ENCODE measurements around the gene FBXO15. TPM values are rescaled to one million over a fixed set of nuclear protein-coding genes. Genes with fewer than 3 reads are reported as not detected.

Gene FBXO15
- total and polyA plus RNA-seq, 4 donors, result 5.4 to 6.5 (median 6.1) TPM

GRCh38 chr18:74183130-74183529 lies 35.5 kb upstream of the FBXO15 start:
- Histone ChIP-seq H3K27ac (ENCODE audit: low read depth, low read length) (no peak overlapping the region), H3K4me1 (ENCODE audit: control insufficient read depth, insufficient read depth, low read length) (peaks cover 11% of the 10 kb centered on the region), H3K36me3 (ENCODE audit: control insufficient read depth, insufficient read depth, low read length) (no peaks in the 10 kb centered on the region), H3K27me3 (ENCODE audit: control insufficient read depth, insufficient read depth, low read length) (no peaks in the 10 kb centered on the region), H3K4me3 (ENCODE audit: low read depth, low read length) (no peak overlapping the region), H3K9me3 (ENCODE audit: control insufficient read depth, insufficient read depth, low read length) (no peaks in the 10 kb centered on the region)
- no peak for DNase-seq (ENCODE audit: low read depth in 4 of 6, low spot score in 6 of 6)
- WGBS (ENCODE audit: insufficient coverage), result 50% methylated on average over 3 of the region's 3 CpGs

- no peak overlapping the region for H3K27ac ChIP-seq (ENCODE audit: low read depth, low read length)
- no peak for DNase-seq (ENCODE audit: low read depth in 4 of 6, low spot score in 6 of 6)
- H3K9me3 ChIP-seq (ENCODE audit: control insufficient read depth, insufficient read depth, low read length), result no peaks in the 10 kb centered on the region
- WGBS (ENCODE audit: insufficient coverage), result 93% methylated on average over 19 of the region's 19 CpGs
- no peaks in the 10 kb centered on the region for H3K27me3 ChIP-seq (ENCODE audit: control insufficient read depth, insufficient read depth, low read length)
- H3K4me1 ChIP-seq (ENCODE audit: control insufficient read depth, insufficient read depth, low read length), result peaks cover 11% of the 10 kb centered on the region
- no peaks in the 10 kb centered on the region for H3K36me3 ChIP-seq (ENCODE audit: control insufficient read depth, insufficient read depth, low read length)
- no peak overlapping the region for H3K4me3 ChIP-seq (ENCODE audit: low read depth, low read length)
Observed at GRCh38 chr18:74182335-74182734, 34.7 kb upstream of the FBXO15 start.

GRCh38 chr18:74179623-74180199 lies 32.1 kb upstream of the FBXO15 start:
- no peaks in the 10 kb centered on the region for H3K9me3 ChIP-seq (ENCODE audit: control insufficient read depth, insufficient read depth, low read length)
- no peak for DNase-seq (ENCODE audit: low read depth in 4 of 6, low spot score in 6 of 6)
- WGBS (ENCODE audit: insufficient coverage), result 83% methylated on average over 9 of the region's 10 CpGs
- no peaks in the 10 kb centered on the region for H3K36me3 ChIP-seq (ENCODE audit: control insufficient read depth, insufficient read depth, low read length)
- H3K4me3 ChIP-seq (ENCODE audit: low read depth, low read length), result no peak overlapping the region
- no peaks in the 10 kb centered on the region for H3K27me3 ChIP-seq (ENCODE audit: control insufficient read depth, insufficient read depth, low read length)
- H3K27ac ChIP-seq (ENCODE audit: low read depth, low read length), result no peak overlapping the region
- H3K4me1 ChIP-seq (ENCODE audit: control insufficient read depth, insufficient read depth, low read length), result peaks cover 11% of the 10 kb centered on the region

GRCh38 chr18:74178884-74179283 lies 31.2 kb upstream of the FBXO15 start:
- H3K27ac ChIP-seq (ENCODE audit: low read depth, low read length), result no peak overlapping the region
- 80% methylated on average over 1 of the region's 1 CpG for WGBS (ENCODE audit: insufficient coverage)

GRCh38 chr18:74175658-74176057 lies 28.0 kb upstream of the FBXO15 start:
- H3K27me3 ChIP-seq (ENCODE audit: control insufficient read depth, insufficient read depth, low read length), result no peaks in the 10 kb centered on the region
- 63% methylated on average over 3 of the region's 6 CpGs for WGBS (ENCODE audit: insufficient coverage)
- no peaks in the 10 kb centered on the region for H3K9me3 ChIP-seq (ENCODE audit: control insufficient read depth, insufficient read depth, low read length)
- no peaks in the 10 kb centered on the region for H3K4me1 ChIP-seq (ENCODE audit: control insufficient read depth, insufficient read depth, low read length)
- no peaks in the 10 kb centered on the region for H3K36me3 ChIP-seq (ENCODE audit: control insufficient read depth, insufficient read depth, low read length)
- no peak for DNase-seq (ENCODE audit: low read depth in 4 of 6, low spot score in 6 of 6)
- H3K27ac ChIP-seq (ENCODE audit: low read depth, low read length), result no peak overlapping the region
- no peak overlapping the region for H3K4me3 ChIP-seq (ENCODE audit: low read depth, low read length)

More at GRCh38 chr18:74178884-74179283, 31.2 kb upstream of the FBXO15 start:
- Histone ChIP-seq H3K4me1 (ENCODE audit: control insufficient read depth, insufficient read depth, low read length) (peaks cover 11% of the 10 kb centered on the region), H3K27me3 (ENCODE audit: control insufficient read depth, insufficient read depth, low read length) (no peaks in the 10 kb centered on the region), H3K9me3 (ENCODE audit: control insufficient read depth, insufficient read depth, low read length) (no peaks in the 10 kb centered on the region), H3K4me3 (ENCODE audit: low read depth, low read length) (no peak overlapping the region), H3K36me3 (ENCODE audit: control insufficient read depth, insufficient read depth, low read length) (no peaks in the 10 kb centered on the region)
- DNase-seq (ENCODE audit: low read depth in 4 of 6, low spot score in 6 of 6), result no peak

GRCh38 chr18:74173434-74173750 lies 25.8 kb upstream of the FBXO15 start:
- Histone ChIP-seq H3K4me3 (ENCODE audit: low read depth, low read length) (no peak overlapping the region), H3K36me3 (ENCODE audit: control insufficient read depth, insufficient read depth, low read length) (no peaks in the 10 kb centered on the region), H3K27ac (ENCODE audit: low read depth, low read length) (no peak overlapping the region), H3K27me3 (ENCODE audit: control insufficient read depth, insufficient read depth, low read length) (no peaks in the 10 kb centered on the region), H3K4me1 (ENCODE audit: control insufficient read depth, insufficient read depth, low read length) (no peaks in the 10 kb centered on the region), H3K9me3 (ENCODE audit: control insufficient read depth, insufficient read depth, low read length) (no peaks in the 10 kb centered on the region)
- WGBS (ENCODE audit: insufficient coverage), result 90% methylated on average over 3 of the region's 11 CpGs
- no peak for DNase-seq (ENCODE audit: low read depth in 4 of 6, low spot score in 6 of 6)

- Histone ChIP-seq H3K9me3 (ENCODE audit: control insufficient read depth, insufficient read depth, low read length) (no peaks in the 10 kb centered on the region), H3K27ac (ENCODE audit: low read depth, low read length) (no peak overlapping the region), H3K4me1 (ENCODE audit: control insufficient read depth, insufficient read depth, low read length) (no peaks in the 10 kb centered on the region), H3K36me3 (ENCODE audit: control insufficient read depth, insufficient read depth, low read length) (no peaks in the 10 kb centered on the region), H3K27me3 (ENCODE audit: control insufficient read depth, insufficient read depth, low read length) (no peaks in the 10 kb centered on the region), H3K4me3 (ENCODE audit: low read depth, low read length) (no peak overlapping the region)
- 89% methylated on average over 22 of the region's 27 CpGs for whole genome bisulfite sequencing (ENCODE audit: insufficient coverage)
- no peak for DNase-seq (ENCODE audit: low read depth in 4 of 6, low spot score in 6 of 6)
Observed at GRCh38 chr18:74172697-74173433, 25.2 kb upstream of the FBXO15 start.

GRCh38 chr18:74171910-74172606 lies 24.4 kb upstream of the FBXO15 start:
- no peaks in the 10 kb centered on the region for H3K9me3 ChIP-seq (ENCODE audit: control insufficient read depth, insufficient read depth, low read length)
- DNase-seq (ENCODE audit: low read depth in 4 of 6, low spot score in 6 of 6), result no peak
- no peak overlapping the region for H3K4me3 ChIP-seq (ENCODE audit: low read depth, low read length)
- H3K36me3 ChIP-seq (ENCODE audit: control insufficient read depth, insufficient read depth, low read length), result no peaks in the 10 kb centered on the region
- H3K27ac ChIP-seq (ENCODE audit: low read depth, low read length), result no peak overlapping the region
- no peaks in the 10 kb centered on the region for H3K27me3 ChIP-seq (ENCODE audit: control insufficient read depth, insufficient read depth, low read length)
- WGBS (ENCODE audit: insufficient coverage), result 89% methylated on average over 6 of the region's 12 CpGs
- H3K4me1 ChIP-seq (ENCODE audit: control insufficient read depth, insufficient read depth, low read length), result no peaks in the 10 kb centered on the region

- no peak for DNase-seq (ENCODE audit: low read depth in 4 of 6, low spot score in 6 of 6)
- Histone ChIP-seq H3K27me3 (ENCODE audit: control insufficient read depth, insufficient read depth, low read length) (no peaks in the 10 kb centered on the region), H3K27ac (ENCODE audit: low read depth, low read length) (no peak overlapping the region), H3K9me3 (ENCODE audit: control insufficient read depth, insufficient read depth, low read length) (no peaks in the 10 kb centered on the region), H3K4me3 (ENCODE audit: low read depth, low read length) (no peak overlapping the region), H3K4me1 (ENCODE audit: control insufficient read depth, insufficient read depth, low read length) (no peaks in the 10 kb centered on the region), H3K36me3 (ENCODE audit: control insufficient read depth, insufficient read depth, low read length) (peaks cover 3% of the 10 kb centered on the region)
- WGBS (ENCODE audit: insufficient coverage), result 84% methylated on average over 3 of the region's 7 CpGs
Observed at GRCh38 chr18:74166386-74166785, 18.8 kb upstream of the FBXO15 start.
